Mononuclear cell (primary cell): Measurements from ENCODE around the gene GLOD4. TPM values are rescaled to one million over a fixed set of nuclear protein-coding genes. Genes with fewer than 3 reads are reported as not detected.
"Not testable (repeated sequence)": the region's sequence is repeated elsewhere in the genome, so short reads cannot be mapped to it uniquely, and the experiment has no call there.

Experiments
- H3K27me3 ChIP-seq: 2 replicates; pipeline ENCODE4 v1.6.0; 2011; ENCODE audit warnings: low read length, control low read depth; ENCODE audit not compliant: insufficient read depth
- H3K4me1 ChIP-seq: 2 replicates; pipeline ENCODE4 v1.5.1; 2011; ENCODE audit warnings: mild to moderate bottlenecking, low read length, control low read depth; ENCODE audit not compliant: insufficient read depth
- H3K4me3 ChIP-seq: 2 replicates; pipeline ENCODE4 v1.5.1; 2011; ENCODE audit warnings: mild to moderate bottlenecking, low read length, moderate library complexity
- H3K9me3 ChIP-seq: 2 replicates; pipeline ENCODE4 v1.5.1; 2011; ENCODE audit warnings: low read depth, mild to moderate bottlenecking, control low read depth, low read length
- total RNA-seq: library from RNA; depleted of rRNA; stranded (reverse); fragments of >200 nt; gene quantifications from one replicate; pipeline ENCODE4 v1.2.3, GENCODE V29; 2012

GLOD4 gene
- total RNA-seq, 1 donor: 58.4 TPM

- H3K4me1 ChIP-seq: no peaks in the 10 kb centered on the region
- H3K4me3 ChIP-seq: no peak overlapping the region
- no peaks in the 10 kb centered on the region for H3K9me3 ChIP-seq
- H3K27me3 ChIP-seq: no peaks in the 10 kb centered on the region
Observed at GRCh38 chr17:760371-760770, 21.7 kb downstream of the GLOD4 start.

GRCh38 chr17:759964-760363, 22.1 kb downstream of the GLOD4 start:
- Histone ChIP-seq H3K9me3 (no peaks in the 10 kb centered on the region), H3K4me3 (no peak overlapping the region), H3K27me3 (no peaks in the 10 kb centered on the region), H3K4me1 (no peaks in the 10 kb centered on the region)

- H3K9me3 ChIP-seq, H3K4me3 ChIP-seq, H3K27me3 ChIP-seq: not testable (repeated sequence)
- peaks cover 12% of the 10 kb centered on the region for H3K4me1 ChIP-seq
Observed at GRCh38 chr17:756010-756567, 26.0 kb downstream of the GLOD4 start.

GRCh38 chr17:755319-755961, 26.6 kb downstream of the GLOD4 start:
- not testable (repeated sequence) for H3K27me3 ChIP-seq, H3K9me3 ChIP-seq, H3K4me3 ChIP-seq
- peaks cover 19% of the 10 kb centered on the region for H3K4me1 ChIP-seq

- Histone ChIP-seq H3K27me3 (no peaks in the 10 kb centered on the region), H3K9me3 (no peaks in the 10 kb centered on the region), H3K4me1 (peaks cover 26% of the 10 kb centered on the region), H3K4me3 (no peak overlapping the region)
Observed at GRCh38 chr17:753418-753817, 28.7 kb downstream of the GLOD4 start.

GRCh38 chr17:752620-753219, 29.4 kb downstream of the GLOD4 start:
- Histone ChIP-seq H3K9me3 (no peaks in the 10 kb centered on the region), H3K4me3 (peak overlapping the region; percentile 65), H3K4me1 (peaks cover 26% of the 10 kb centered on the region), H3K27me3 (no peaks in the 10 kb centered on the region)

- H3K9me3 ChIP-seq: no peaks in the 10 kb centered on the region
Observed at GRCh38 chr17:752002-752619, 30.0 kb downstream of the GLOD4 start, which contains the start of gene GEMIN4. Gene GEMIN4 (minus strand): TSS chr17:752264. CDS start chr17:752142, 122 bp downstream.

GRCh38 chr17:751269-752001, 30.6 kb downstream of the GLOD4 start:
- Histone ChIP-seq H3K4me1 (peaks cover 26% of the 10 kb centered on the region), H3K9me3 (no peaks in the 10 kb centered on the region), H3K4me3 (peak overlapping the region; percentile 65), H3K27me3 (no peaks in the 10 kb centered on the region)

More at GRCh38 chr17:752002-752619, 30.0 kb downstream of the GLOD4 start, which contains the start of gene GEMIN4:
- Histone ChIP-seq H3K27me3 (no peaks in the 10 kb centered on the region), H3K4me1 (peaks cover 26% of the 10 kb centered on the region), H3K4me3 (peak within 1 kb of the TSS; percentile 65)

- Histone ChIP-seq H3K9me3 (no peaks in the 10 kb centered on the region), H3K27me3 (no peaks in the 10 kb centered on the region), H3K4me3 (no peak overlapping the region), H3K4me1 (peaks cover 26% of the 10 kb centered on the region)
Observed at GRCh38 chr17:750431-751037, 31.5 kb downstream of the GLOD4 start.

GRCh38 chr17:749359-749758, 32.7 kb downstream of the GLOD4 start:
- H3K4me3 ChIP-seq, H3K9me3 ChIP-seq, H3K27me3 ChIP-seq: not testable (repeated sequence)
- peaks cover 26% of the 10 kb centered on the region for H3K4me1 ChIP-seq

- not testable (repeated sequence) for H3K27me3 ChIP-seq, H3K9me3 ChIP-seq, H3K4me3 ChIP-seq
- peaks cover 26% of the 10 kb centered on the region for H3K4me1 ChIP-seq
Observed at GRCh38 chr17:748604-749003, 33.5 kb downstream of the GLOD4 start.

GRCh38 chr17:746783-747629, 35.1 kb downstream of the GLOD4 start:
- Histone ChIP-seq H3K27me3 (no peaks in the 10 kb centered on the region), H3K4me3 (no peak overlapping the region), H3K9me3 (no peaks in the 10 kb centered on the region), H3K4me1 (peaks cover 22% of the 10 kb centered on the region)

- H3K27me3 ChIP-seq: no peaks in the 10 kb centered on the region
- H3K9me3 ChIP-seq: no peaks in the 10 kb centered on the region
- H3K4me1 ChIP-seq: peaks cover 15% of the 10 kb centered on the region
- no peak overlapping the region for H3K4me3 ChIP-seq
Observed at GRCh38 chr17:746181-746580, 35.9 kb downstream of the GLOD4 start.

- Histone ChIP-seq H3K4me3 (no peak overlapping the region), H3K4me1 (peaks cover 15% of the 10 kb centered on the region), H3K27me3 (no peaks in the 10 kb centered on the region), H3K9me3 (no peaks in the 10 kb centered on the region)
Observed at GRCh38 chr17:745406-745805, 36.7 kb downstream of the GLOD4 start.
